ENCODE results near the gene PCDHGA7.
"Not testable (repeated sequence)": the region's sequence is repeated elsewhere in the genome, so short reads cannot be mapped to it uniquely, and the experiment has no call there.

PCDHGA7 gene

DNA sequence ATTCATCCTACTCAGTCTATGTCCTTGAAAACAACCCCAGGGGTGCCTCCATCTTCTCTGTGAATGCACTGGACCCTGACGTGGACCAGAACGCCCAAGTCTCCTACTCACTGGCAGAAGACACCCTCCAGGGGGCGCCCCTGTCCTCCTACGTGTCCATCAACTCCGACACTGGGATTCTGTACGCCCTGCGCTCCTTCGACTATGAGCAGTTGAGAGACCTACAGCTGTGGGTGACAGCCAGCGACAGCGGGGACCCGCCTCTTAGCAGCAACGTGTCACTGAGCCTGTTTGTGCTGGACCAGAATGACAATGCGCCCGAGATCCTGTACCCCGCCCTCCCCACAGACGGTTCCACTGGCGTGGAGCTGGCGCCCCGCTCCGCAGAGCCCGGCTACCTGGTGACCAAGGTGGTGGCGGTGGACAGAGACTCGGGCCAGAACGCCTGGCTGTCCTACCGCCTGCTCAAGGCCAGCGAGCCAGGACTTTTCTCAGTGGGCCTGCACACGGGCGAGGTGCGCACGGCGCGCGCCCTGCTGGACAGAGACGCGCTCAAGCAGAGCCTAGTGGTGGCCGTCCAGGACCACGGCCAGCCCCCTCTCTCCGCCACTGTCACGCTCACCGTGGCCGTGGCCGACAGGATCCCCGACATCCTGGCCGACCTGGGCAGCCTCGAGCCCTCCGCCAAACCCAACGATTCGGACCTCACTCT is 6.9 kb upstream of the PCDHGA7 start:
- H3K9me3 ChIP-seq; H3K4me3 ChIP-seq; H3K4me1 ChIP-seq; H3K27me3 ChIP-seq (ENCODE audit: low read depth); in situ Hi-C loops (cut with MboI; ENCODE audit: low sequenced_read_pairs); H3K36me3 ChIP-seq (replicated peaks): not testable (repeated sequence)
- DNase-seq (ENCODE audit: low spot score in 2 of 2), result peak in 1 of 2 experiments; percentile 24

DNA sequence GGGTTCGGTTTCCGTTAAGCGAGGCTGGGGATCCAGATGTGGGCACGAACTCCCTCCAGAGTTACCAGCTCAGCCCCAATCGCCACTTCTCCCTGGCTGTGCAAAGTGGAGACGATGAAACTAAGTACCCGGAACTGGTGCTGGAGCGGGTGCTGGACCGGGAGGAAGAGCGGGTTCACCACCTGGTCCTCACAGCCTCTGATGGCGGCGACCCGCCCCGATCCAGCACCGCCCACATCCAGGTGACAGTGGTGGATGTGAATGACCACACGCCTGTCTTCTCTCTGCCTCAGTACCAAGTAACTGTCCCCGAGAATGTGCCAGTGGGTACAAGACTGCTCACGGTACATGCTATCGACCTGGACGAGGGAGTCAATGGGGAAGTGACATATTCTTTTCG is 803 bp downstream of the PCDHGA7 start:
- no peak for DNase-seq (ENCODE audit: low spot score in 2 of 2)
- no peaks in the 10 kb centered on the region for H3K36me3 ChIP-seq (replicated peaks)
- H3K4me3 ChIP-seq, result no peak overlapping the region
- H3K9me3 ChIP-seq, result no peaks in the 10 kb centered on the region
- no peaks in the 10 kb centered on the region for H3K4me1 ChIP-seq
- in situ Hi-C loops (cut with MboI; ENCODE audit: low sequenced_read_pairs), result no loop called here
- H3K27me3 ChIP-seq (ENCODE audit: low read depth), result no peaks in the 10 kb centered on the region

DNA sequence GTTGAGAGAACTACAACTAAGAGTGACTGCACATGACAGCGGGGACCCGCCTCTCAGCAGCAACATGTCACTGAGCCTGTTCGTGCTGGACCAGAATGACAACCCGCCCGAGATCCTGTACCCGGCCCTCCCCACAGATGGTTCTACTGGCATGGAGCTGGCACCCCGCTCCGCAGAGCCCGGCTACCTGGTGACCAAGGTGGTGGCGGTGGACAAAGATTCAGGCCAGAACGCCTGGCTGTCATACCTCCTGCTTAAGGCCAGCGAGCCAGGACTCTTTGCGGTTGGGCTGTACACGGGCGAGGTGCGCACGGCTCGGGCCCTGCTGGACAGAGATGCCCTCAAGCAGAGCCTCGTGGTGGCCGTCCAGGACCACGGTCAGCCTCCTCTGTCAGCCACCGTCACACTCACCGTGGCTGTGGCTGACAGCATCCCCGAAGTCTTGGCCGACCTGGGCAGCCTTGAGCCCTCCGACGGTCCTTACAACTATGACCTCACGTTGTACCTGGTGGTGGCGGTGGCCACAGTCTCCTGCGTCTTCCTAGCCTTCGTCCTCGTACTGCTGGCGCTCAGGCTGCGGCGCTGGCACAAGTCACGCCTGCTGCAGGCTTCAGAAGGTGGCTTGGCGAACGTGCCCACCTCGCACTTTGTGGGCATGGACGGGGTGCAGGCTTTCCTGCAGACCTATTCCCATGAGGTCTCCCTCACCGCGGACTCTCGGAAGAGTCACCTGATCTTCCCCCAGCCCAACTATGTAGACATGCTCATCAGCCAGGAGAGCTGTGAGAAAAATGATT is 2.1 kb downstream of the PCDHGA7 start:
- no peak for DNase-seq (ENCODE audit: low spot score in 2 of 2)
- in situ Hi-C loops (cut with MboI; ENCODE audit: low sequenced_read_pairs), result no loop called here
- H3K4me1 ChIP-seq, result no peaks in the 10 kb centered on the region
- H3K4me3 ChIP-seq, result no peak overlapping the region
- H3K36me3 ChIP-seq (replicated peaks), result no peaks in the 10 kb centered on the region
- H3K27me3 ChIP-seq (ENCODE audit: low read depth), result no peaks in the 10 kb centered on the region
- no peaks in the 10 kb centered on the region for H3K9me3 ChIP-seq

DNA sequence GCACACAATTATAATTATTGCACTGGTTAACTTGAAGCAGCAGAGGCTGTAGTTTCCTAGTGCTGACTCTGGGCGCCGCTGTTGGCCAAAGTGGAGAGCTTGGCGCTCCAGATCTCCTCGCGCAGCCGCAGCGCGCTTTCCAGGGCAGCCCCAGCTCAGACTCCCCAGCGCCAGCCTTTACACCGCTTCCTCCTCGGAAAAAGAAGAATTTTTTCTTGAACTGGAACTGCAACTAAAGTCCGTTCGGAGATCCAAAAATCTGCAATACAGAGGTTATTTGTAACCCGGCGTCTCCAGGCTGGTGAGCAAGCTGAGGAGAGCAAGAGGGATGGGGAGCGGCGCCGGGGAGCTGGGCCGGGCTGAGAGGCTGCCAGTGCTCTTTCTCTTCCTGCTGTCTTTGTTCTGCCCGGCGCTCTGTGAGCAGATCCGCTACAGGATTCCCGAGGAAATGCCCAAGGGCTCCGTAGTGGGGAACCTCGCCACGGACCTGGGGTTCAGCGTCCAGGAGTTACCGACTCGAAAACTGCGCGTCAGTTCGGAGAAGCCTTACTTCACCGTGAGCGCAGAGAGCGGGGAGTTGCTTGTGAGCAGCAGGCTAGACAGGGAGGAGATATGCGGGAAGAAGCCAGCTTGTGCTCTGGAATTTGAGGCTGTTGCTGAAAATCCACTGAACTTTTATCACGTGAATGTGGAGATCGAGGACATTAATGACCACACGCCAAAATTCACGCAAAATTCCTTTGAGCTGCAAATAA is 5.2 kb downstream of the PCDHGA7 start, which contains the start of gene PCDHGB4:
Gene PCDHGB4 (plus strand): TSS at position 142 of the 755 bp plus-strand sequence. CDS start 187 bp downstream, at position 329.
- in situ Hi-C loops (cut with MboI; ENCODE audit: low sequenced_read_pairs); H3K9me3 ChIP-seq: not testable (repeated sequence)

DNA sequence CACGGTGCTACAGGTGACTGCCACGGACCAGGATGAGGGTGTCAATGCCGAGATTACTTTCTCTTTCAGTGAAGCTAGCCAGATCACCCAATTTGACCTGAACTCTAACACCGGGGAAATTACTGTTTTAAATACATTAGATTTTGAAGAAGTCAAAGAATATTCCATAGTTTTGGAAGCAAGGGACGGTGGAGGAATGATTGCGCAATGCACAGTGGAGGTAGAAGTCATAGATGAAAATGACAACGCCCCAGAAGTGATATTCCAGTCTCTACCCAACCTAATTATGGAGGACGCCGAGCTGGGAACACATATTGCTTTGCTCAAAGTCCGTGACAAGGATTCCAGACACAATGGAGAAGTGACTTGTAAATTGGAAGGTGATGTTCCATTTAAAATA is 6.1 kb downstream of the PCDHGA7 start:
- Histone ChIP-seq H3K36me3 (replicated peaks) (no peaks in the 10 kb centered on the region), H3K4me3 (no peak overlapping the region), H3K4me1 (no peaks in the 10 kb centered on the region), H3K9me3 (no peaks in the 10 kb centered on the region), H3K27me3 (ENCODE audit: low read depth) (no peaks in the 10 kb centered on the region)
- in situ Hi-C loops (cut with MboI; ENCODE audit: low sequenced_read_pairs), result no loop called here
- DNase-seq (ENCODE audit: low spot score in 2 of 2), result no peak

More for the DNA sequence above, 5.2 kb downstream of the PCDHGA7 start, which contains the start of gene PCDHGB4:
- not testable (repeated sequence) for H3K4me3 ChIP-seq; H3K36me3 ChIP-seq (replicated peaks); DNase-seq (ENCODE audit: low spot score in 2 of 2); H3K27me3 ChIP-seq (ENCODE audit: low read depth); H3K4me1 ChIP-seq

DNA sequence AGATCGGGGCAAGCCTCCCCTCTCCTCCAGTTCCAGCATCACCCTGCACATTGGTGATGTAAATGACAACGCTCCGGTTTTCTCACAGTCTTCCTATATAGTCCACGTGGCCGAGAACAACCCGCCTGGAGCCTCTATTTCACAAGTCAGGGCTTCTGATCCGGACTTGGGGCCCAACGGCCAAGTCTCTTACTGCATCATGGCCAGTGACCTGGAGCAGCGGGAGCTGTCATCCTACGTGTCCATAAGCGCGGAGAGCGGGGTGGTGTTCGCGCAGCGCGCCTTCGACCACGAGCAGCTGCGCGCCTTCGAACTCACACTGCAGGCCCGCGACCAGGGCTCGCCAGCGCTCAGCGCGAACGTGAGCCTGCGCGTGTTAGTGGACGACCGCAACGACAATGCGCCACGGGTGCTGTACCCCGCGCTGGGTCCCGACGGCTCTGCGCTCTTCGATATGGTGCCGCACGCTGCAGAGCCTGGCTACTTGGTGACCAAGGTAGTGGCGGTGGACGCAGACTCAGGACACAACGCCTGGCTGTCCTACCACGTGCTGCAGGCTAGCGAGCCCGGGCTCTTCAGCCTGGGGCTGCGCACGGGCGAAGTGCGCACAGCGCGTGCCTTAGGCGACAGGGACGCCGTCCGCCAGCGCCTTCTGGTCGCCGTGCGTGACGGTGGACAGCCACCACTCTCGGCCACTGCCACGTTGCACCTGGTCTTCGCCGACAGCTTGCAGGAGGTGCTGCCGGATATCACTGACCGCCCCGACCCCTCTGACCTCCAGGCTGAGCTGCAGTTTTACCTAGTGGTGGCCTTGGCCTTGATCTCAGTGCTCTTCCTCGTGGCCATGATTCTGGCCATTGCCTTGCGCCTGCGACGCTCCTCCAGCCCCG is 6.9 kb downstream of the PCDHGA7 start:
- no peak for DNase-seq (ENCODE audit: low spot score in 2 of 2)
- no peak overlapping the region for H3K4me3 ChIP-seq
- H3K27me3 ChIP-seq (ENCODE audit: low read depth), result no peaks in the 10 kb centered on the region
- in situ Hi-C loops (cut with MboI; ENCODE audit: low sequenced_read_pairs), result no loop called here
- no peaks in the 10 kb centered on the region for H3K36me3 ChIP-seq (replicated peaks)
- no peaks in the 10 kb centered on the region for H3K4me1 ChIP-seq
- H3K9me3 ChIP-seq, result no peaks in the 10 kb centered on the region

DNA sequence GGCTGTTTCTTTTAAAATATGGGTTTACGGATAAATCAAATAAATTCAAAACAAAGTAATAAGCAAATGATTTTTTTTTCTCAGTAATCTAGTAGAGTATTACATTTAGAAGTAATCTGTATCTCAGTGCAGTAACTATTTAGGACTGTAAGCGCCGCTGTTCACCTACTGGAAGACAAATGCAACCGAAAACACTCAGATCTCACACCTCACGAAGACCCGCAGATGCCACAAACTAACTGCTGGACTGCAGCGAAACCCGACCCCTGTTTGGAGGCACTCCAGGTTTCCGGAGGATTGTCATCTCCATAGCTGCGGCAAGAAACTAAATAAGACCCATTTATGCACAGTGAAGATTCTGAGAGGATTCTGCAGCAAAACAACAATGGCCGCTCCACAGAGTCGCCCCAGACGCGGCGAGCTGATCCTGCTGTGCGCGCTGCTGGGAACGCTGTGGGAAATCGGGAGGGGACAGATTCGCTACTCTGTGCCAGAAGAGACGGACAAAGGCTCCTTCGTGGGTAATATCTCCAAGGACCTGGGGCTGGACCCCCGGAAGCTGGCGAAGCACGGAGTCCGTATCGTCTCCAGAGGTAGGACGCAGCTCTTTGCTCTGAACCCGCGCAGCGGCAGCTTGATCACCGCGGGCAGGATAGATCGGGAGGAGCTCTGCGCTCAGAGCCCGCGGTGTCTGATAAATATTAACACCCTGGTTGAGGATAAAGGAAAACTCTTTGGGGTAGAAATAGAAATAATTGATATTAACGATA is 10.1 kb downstream of the PCDHGA7 start, which contains the start of gene PCDHGA8:
Gene PCDHGA8 (plus strand): TSS at position 205 of the 770 bp plus-strand sequence. CDS start 181 bp downstream, at position 386.
- Histone ChIP-seq H3K36me3 (replicated peaks) (no peaks in the 10 kb centered on the region), H3K4me1 (no peaks in the 10 kb centered on the region), H3K4me3 (no peak within 1 kb of the TSS), H3K9me3 (no peaks in the 10 kb centered on the region), H3K27me3 (ENCODE audit: low read depth) (no peaks in the 10 kb centered on the region)
- DNase-seq (ENCODE audit: low spot score in 2 of 2), result no peak
- in situ Hi-C loops (cut with MboI; ENCODE audit: low sequenced_read_pairs), result no loop called here

DNA sequence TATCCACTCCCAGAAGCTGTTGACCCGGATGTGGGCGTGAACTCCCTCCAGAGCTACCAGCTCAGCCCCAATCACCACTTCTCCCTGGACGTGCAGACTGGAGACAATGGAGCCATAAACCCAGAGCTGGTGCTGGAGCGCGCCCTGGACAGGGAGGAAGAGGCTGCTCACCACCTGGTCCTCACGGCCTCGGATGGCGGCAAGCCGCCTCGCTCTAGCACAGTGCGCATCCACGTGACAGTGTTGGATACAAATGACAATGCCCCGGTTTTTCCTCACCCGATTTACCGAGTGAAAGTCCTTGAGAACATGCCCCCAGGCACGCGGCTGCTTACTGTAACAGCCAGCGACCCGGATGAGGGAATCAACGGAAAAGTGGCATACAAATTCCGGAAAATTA is 10.7 kb downstream of the PCDHGA7 start:
- Histone ChIP-seq H3K27me3 (ENCODE audit: low read depth) (no peaks in the 10 kb centered on the region), H3K36me3 (replicated peaks) (no peaks in the 10 kb centered on the region), H3K9me3 (no peaks in the 10 kb centered on the region), H3K4me3 (no peak overlapping the region), H3K4me1 (no peaks in the 10 kb centered on the region)
- in situ Hi-C loops (cut with MboI; ENCODE audit: low sequenced_read_pairs), result no loop called here
- DNase-seq (ENCODE audit: low spot score in 2 of 2), result no peak

DNA sequence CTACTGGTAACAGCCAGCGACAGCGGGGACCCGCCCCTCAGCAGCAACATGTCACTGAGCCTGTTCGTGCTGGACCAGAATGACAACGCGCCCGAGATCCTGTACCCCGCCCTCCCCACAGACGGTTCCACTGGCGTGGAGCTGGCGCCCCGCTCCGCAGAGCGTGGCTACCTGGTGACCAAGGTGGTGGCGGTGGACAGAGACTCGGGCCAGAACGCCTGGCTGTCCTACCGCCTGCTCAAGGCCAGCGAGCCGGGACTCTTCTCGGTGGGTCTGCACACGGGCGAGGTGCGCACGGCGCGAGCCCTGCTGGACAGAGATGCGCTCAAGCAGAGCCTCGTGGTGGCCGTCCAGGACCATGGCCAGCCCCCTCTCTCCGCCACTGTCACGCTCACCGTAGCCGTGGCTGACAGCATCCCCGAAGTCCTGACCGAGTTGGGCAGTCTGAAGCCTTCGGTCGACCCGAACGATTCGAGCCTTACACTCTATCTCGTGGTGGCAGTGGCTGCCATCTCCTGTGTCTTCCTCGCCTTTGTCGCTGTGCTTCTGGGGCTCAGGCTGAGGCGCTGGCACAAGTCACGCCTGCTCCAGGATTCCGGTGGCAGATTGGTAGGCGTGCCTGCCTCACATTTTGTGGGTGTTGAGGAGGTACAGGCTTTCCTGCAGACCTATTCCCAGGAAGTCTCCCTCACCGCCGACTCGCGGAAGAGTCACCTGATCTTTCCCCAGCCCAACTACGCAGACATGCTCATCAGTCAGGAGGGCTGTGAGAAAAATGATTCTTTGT is 12.1 kb downstream of the PCDHGA7 start:
- H3K4me3 ChIP-seq, result not testable (repeated sequence)

DNA sequence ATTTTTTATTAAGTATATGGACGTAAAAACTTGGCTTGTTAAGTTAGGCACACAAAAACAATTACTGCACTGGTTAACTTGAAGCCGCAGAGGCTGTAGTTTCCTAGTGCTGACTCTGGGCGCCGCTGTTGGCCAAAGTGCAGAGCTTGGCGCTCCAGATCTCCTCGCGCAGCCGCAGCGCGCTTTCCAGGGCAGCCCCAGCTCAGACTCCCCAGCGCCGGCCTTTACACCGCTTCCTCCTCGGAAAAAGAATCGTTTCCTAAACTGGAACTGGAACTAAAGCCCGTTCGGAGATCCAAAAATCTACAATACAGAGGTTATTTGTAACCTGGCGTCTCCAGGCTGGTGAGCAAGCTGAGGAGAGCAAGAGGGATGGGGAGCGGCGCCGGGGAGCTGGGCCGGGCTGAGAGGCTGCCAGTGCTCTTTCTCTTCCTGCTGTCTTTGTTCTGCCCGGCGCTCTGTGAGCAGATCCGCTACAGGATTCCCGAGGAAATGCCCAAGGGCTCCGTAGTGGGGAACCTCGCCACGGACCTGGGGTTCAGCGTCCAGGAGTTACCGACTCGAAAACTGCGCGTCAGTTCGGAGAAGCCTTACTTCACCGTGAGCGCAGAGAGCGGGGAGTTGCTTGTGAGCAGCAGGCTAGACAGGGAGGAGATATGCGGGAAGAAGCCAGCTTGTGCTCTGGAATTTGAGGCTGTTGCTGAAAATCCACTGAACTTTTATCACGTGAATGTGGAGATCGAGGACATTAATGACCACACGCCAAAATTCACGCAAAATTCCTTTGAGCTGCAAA is 15.4 kb downstream of the PCDHGA7 start, which contains the start of gene PCDHGB5:
Gene PCDHGB5 (plus strand): TSS at position 192 of the 796 bp plus-strand sequence. CDS start 181 bp downstream, at position 373.
- H3K36me3 ChIP-seq (replicated peaks); H3K4me3 ChIP-seq; H3K27me3 ChIP-seq (ENCODE audit: low read depth); H3K9me3 ChIP-seq; in situ Hi-C loops (cut with MboI; ENCODE audit: low sequenced_read_pairs); H3K4me1 ChIP-seq: not testable (repeated sequence)
- peak in 1 of 2 experiments; percentile 6 for DNase-seq (ENCODE audit: low spot score in 2 of 2)

More for the DNA sequence above, 12.1 kb downstream of the PCDHGA7 start:
- H3K9me3 ChIP-seq; H3K27me3 ChIP-seq (ENCODE audit: low read depth); in situ Hi-C loops (cut with MboI; ENCODE audit: low sequenced_read_pairs); H3K4me1 ChIP-seq; DNase-seq (ENCODE audit: low spot score in 2 of 2); H3K36me3 ChIP-seq (replicated peaks): not testable (repeated sequence)

DNA sequence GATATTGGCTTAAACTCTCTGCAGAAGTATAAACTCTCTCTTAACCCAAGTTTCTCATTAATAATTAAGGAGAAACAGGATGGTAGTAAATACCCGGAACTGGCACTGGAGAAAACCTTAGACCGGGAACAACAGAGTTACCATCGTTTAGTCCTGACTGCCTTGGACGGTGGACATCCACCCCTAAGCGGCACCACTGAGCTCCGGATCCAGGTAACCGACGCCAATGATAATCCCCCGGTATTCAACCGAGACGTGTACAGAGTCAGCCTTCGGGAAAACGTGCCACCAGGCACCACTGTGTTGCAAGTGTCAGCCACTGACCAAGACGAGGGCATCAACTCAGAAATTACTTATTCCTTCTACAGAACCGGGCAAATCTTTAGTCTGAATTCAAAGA is 16.1 kb downstream of the PCDHGA7 start:
- in situ Hi-C loops (cut with MboI; ENCODE audit: low sequenced_read_pairs), result no loop called here
- H3K36me3 ChIP-seq (replicated peaks), result no peaks in the 10 kb centered on the region
- H3K27me3 ChIP-seq (ENCODE audit: low read depth), result no peaks in the 10 kb centered on the region
- no peak for DNase-seq (ENCODE audit: low spot score in 2 of 2)
- H3K4me3 ChIP-seq, result no peak overlapping the region
- no peaks in the 10 kb centered on the region for H3K9me3 ChIP-seq
- no peaks in the 10 kb centered on the region for H3K4me1 ChIP-seq
